Germinal center (tissue), 1 donor: ENCODE results near the gene SND1.

Source experiments
- DNase-seq: peaks from one replicate; pipeline ENCODE4 v3.0.0; 2012; ENCODE audit warnings: mixed read lengths, low spot score

SND1 gene

GRCh38 chr7:128071376-128071775 is 419.4 kb downstream of the SND1 start:
- no peak for DNase-seq

- DNase-seq: no peak
Observed at GRCh38 chr7:128071801-128072200, 419.8 kb downstream of the SND1 start.

GRCh38 chr7:128073671-128074310 is 421.8 kb downstream of the SND1 start:
- no peak for DNase-seq

- DNase-seq: no peak
Observed at GRCh38 chr7:128074336-128074735, 422.3 kb downstream of the SND1 start.

GRCh38 chr7:128074736-128075135 is 422.7 kb downstream of the SND1 start:
- DNase-seq: no peak

- DNase-seq: no peak
Observed at GRCh38 chr7:128075242-128076095, 423.5 kb downstream of the SND1 start.

GRCh38 chr7:128076196-128076795 is 424.3 kb downstream of the SND1 start:
- DNase-seq: no peak

GRCh38 chr7:128076796-128077271 is 424.8 kb downstream of the SND1 start:
- DNase-seq: no peak

GRCh38 chr7:128078309-128078708 is 426.3 kb downstream of the SND1 start:
- no peak for DNase-seq

- DNase-seq: no peak
Observed at GRCh38 chr7:128080169-128080568, 428.2 kb downstream of the SND1 start.

- DNase-seq: no peak
Observed at GRCh38 chr7:128081351-128081750, 429.4 kb downstream of the SND1 start.

GRCh38 chr7:128081808-128082207 is 429.8 kb downstream of the SND1 start:
- no peak for DNase-seq

GRCh38 chr7:128082431-128082830 is 430.4 kb downstream of the SND1 start:
- no peak for DNase-seq

- no peak for DNase-seq
Observed at GRCh38 chr7:128084896-128085608, 433.1 kb downstream of the SND1 start.

GRCh38 chr7:128090492-128090891 is 438.5 kb downstream of the SND1 start:
- DNase-seq: no peak

GRCh38 chr7:128091106-128091505 is 439.1 kb downstream of the SND1 start:
- no peak for DNase-seq

- no peak for DNase-seq
Observed at GRCh38 chr7:128092221-128092620, 440.2 kb downstream of the SND1 start.

GRCh38 chr7:128093614-128094570 is 441.9 kb downstream of the SND1 start:
- no peak for DNase-seq

- DNase-seq: no peak
Observed at GRCh38 chr7:128094686-128095085, 442.7 kb downstream of the SND1 start.

- DNase-seq: no peak
Observed at GRCh38 chr7:128097211-128097731, 445.3 kb downstream of the SND1 start.

GRCh38 chr7:128098629-128099028 is 446.6 kb downstream of the SND1 start:
- no peak for DNase-seq
